Inflammatory macrophage treated with lipopolysaccharide for 4 hours (primary cell): ENCODE measurements around the gene DMD.
"Not testable (repeated sequence)": the region's sequence is repeated elsewhere in the genome, so short reads cannot be mapped to it uniquely, and the experiment has no call there.

ENCODE experiments used
- DNase-seq: peaks from one replicate; pipeline ENCODE4 v3.0.0-alpha.2; 2020

DMD gene

DNA sequence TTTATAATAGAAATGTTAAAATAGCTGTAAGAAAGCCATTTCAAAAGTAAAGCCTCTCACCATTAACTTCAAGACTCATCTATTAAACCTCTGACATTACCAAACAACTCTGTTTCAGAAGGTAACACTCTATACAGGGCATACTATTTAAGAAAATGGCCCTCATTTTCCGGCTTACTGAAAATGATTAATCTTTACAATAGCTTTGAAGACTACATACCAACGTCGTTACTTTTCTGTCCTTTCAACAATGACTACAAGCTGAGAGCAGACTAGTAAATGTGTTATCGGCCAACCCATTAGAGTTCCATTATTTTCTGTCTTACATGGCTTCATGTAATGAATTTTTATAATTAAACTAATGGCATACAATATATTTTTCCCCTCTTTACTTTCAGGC lies 1545.9 kb downstream of the DMD start:
- DNase-seq = no peak

DNA sequence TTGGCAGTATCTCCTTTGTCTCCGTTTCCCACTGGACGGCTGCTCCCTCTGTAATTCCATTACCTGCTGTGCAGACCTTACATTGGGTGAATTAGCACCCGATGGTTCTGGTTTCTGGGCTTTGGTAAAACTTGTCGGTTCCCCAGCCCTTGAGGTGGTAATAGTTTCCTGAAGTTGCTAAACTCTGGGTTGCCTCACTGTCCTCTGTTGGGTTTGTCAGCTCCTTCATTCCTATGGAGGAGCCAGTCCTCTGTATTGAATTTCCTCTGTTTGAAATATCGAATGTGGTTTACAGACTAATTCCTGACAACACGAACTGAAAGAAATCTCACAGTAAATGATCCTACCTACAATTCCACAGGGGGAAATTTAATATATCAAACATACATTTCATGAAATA lies 1548.2 kb downstream of the DMD start:
- no peak for DNase-seq

DNA sequence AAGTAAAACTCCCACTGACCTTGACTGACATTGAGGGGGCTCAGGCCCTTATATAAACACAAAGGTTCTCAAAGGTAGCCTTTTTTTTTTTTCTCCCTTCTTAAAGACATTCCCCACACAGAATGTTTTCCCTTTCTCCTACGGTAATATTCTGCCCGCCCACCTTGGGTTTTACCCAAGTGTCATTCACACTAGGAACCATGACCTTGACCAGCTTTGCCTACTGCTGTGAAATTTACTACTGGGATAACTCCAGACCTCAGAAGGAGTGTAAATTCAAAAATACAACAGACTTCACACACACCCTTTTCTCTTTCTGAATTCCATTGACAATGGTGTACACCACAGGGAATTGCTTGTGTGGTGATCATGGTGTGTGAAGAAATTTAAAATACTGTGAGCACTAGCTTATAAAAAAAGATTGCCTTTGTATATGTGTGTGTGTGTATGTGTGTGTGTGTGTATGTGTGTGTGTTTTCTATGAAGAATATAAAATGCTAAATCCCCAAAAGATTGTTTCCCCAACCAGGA lies 1550.0 kb downstream of the DMD start:
- DNase-seq = no peak

DNA sequence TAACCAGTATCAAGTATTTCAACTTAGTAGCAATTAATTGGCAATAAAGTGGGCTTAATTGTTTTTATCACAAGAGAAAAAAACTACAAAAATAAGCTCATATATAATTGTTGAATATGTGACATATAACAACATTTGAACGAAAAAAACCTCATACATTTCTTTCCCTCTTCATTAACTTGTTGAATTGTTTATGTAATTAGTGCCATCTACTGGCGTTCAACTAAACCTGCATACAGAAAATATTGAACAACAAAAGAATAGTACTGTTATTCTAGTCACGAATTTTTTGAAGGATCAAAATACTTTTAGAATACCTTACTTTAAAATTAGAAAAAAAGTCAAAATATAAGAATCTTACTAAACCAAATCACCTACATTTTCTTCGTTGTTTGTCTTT lies 1553.0 kb downstream of the DMD start:
- DNase-seq = peak; percentile 24

DNA sequence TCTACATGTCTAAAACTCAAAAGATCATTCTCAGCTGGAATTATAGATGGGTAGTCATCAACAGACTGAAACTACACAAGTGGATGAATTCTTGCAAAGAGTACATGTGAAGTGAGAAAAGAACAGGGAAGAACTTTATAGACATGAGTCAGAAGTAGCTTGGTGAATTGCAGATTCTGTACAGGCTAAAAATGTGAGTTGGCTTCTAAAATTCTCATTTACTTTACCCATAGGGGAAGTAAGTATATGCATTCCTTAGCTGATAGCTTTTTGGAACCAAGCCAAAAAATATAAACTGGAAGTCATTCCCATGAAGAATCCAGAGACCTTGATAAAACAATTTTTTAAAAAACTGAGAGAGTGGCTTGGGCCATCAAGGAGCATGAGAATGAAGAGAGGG lies 1555.3 kb downstream of the DMD start:
- DNase-seq = peak; percentile 19

DNA sequence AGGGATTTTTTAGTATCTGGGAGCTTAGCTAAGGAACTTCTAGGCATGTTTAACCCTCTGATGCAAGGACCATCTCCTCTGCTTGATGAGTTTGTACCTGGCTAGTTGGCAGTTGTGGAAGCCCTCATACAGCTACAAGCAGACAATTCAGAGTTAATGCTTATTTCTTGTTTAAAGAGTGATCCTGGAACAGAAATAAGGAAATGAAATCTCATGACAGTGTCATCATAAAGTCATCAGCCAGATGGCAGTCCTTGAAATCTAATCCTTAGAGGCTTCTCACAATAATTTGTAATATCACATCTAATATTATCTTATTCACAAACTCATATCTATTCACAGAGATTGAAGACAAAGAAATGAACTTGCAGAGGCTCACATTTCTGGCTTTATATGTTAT lies 1557.9 kb downstream of the DMD start:
- DNase-seq = peak; percentile 26

DNA sequence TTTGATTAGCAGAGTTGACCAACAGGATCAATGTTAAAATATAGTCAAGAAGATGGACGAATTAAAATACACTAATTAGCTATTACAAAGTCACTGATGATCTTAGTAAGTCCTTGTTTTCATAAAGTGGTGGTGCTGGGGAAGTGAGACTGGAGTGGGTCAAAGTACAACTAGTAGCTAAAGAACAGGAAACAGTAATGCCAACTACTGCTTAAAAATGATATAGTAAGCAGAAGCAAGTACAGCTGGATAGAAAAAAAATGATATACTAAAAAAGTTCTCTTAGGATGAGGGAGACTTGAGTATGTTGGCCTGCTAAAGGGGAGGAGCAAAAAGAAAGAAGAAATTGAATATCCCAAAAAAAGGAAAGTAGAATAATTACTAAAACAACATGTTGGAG lies 1558.7 kb downstream of the DMD start:
- peak; percentile 22 for DNase-seq

DNA sequence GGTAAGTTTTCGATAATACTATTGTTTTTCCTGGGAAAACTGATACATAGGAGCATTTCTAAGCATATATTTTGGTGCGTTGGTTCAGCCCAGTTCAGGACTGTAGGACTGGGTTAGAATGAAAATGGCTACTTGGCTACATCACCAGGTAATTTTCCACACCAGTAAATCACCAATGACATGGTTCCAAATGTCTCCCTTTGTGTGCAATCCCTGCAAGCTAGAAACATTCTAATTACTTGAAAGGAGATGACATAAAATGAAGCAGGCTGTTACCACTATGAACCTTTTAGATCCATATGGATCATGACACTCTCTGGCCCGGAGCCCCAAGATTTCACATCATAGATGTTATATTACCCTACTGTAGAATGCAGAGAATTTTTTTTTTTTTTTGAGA lies 1562.1 kb downstream of the DMD start:
- no peak for DNase-seq

DNA sequence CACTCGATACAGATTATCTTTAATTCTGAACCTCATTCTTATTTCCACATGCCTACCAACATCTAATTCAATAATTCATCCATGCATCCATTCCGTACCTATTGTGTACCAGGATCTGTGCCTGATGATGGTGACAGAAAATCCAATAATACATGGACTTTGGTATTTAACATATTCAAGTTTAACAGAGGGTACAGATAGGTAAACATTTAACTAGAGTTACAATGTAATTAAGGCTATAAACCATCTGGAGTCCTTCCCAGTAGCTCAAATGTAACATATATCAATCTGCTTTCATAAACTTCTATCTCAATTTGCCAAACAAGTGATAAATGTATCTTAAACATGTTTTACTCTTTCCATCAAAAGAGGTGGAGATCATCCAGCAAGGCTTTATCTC lies 1578.0 kb downstream of the DMD start:
- DNase-seq = no peak

DNA sequence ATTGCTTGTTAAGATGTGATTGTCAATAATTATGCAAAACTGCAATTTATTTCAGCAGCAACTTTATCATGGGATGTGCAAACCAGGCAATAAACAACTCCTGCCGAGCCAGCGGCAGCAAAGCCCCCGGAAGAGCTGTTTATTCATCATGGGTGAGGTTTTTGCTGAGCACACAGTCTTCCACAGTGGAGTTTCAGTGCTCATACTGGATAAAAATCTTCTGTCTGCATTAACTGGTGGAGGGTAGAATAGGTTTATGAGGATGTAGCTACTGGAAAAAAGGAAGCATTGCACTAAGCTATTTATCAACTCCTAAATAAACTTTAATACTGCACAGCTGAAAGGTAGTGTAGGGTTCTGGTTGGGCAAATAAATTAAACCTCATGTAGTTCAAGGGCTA lies 1582.2 kb downstream of the DMD start:
- no peak for DNase-seq

DNA sequence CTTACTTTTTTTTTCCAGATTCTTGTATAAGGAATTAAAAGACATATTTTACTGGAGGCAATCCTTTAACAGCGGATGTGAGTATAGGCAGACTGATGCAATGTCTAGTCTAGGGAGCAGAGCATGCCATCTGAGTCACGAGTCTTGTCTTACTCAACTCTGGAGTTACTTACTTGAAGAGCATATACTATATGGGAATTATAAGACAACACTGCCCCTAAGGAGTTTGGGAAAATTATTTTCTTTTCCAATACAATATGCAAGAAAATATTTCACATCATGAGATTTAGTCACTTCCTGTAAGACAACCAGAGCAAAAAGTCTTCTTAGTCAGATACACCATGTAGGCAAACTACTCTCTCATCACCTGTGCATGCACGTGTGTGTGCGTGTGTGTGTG lies 1602.2 kb downstream of the DMD start:
- no peak for DNase-seq

DNA sequence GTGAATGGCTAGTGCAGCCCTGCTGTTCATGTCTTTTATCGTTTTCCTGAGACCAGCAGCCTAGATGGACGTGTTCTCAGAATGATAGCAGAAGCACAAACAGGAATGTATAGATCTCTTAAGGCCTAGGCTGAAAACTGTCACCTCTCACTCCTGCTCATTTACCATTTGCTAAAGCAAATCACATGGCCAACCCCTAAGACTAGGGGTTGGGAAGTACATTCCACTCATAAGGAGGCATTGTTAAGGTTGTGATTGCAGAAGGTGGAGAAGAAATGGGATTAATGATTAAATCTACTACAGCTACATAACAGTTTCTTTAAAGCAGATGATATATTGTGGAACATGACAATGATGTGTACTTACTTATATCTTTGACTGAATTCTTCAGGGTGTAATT lies 1602.7 kb downstream of the DMD start:
- no peak for DNase-seq

DNA sequence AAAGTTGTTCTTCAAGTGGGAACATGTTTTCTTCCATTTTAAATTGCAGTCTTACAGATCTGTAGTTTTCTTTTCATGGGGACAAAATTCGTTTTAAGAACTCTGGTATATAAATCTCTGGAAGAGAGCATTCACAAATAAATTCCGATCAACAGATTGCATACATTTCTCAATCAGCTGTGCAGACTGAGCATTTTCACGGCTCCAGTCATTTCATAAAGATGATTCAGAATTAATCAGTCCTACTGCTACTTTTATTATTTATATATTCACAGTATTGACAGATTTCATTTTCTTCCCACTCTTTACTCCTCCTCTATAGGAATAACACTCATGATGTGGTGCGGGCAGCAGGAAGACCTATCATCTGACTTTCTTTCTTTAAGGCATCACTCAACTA lies 1604.6 kb downstream of the DMD start:
- DNase-seq = no peak

DNA sequence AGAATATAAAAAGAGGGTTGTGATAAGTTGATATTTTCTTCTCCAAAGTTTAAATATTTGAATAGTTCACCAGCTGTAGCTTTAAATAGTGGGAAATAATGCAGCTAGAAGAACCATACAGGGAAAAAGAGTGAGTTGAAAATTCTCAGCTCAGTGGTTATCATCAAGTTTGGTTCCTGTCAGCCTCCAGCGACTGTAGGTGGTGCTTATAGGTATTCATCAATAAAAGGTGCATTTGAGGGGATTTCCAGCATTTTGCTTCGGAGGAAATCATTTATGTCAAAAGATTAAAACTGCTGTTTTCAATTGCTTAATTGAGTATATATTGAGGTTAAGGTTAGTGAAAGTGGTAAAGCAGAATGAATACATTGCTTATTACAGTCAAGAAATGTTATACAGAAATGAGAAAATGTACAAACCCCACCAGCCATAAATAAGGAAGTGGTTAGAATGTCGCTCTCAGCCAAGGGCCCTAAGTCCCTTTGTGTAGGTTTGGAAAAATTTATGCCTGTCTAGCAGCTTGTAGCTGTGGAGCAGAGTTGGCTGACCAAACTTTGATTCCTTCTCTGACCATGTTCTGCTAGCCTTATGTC lies 1606.6 kb downstream of the DMD start:
- no peak for DNase-seq

DNA sequence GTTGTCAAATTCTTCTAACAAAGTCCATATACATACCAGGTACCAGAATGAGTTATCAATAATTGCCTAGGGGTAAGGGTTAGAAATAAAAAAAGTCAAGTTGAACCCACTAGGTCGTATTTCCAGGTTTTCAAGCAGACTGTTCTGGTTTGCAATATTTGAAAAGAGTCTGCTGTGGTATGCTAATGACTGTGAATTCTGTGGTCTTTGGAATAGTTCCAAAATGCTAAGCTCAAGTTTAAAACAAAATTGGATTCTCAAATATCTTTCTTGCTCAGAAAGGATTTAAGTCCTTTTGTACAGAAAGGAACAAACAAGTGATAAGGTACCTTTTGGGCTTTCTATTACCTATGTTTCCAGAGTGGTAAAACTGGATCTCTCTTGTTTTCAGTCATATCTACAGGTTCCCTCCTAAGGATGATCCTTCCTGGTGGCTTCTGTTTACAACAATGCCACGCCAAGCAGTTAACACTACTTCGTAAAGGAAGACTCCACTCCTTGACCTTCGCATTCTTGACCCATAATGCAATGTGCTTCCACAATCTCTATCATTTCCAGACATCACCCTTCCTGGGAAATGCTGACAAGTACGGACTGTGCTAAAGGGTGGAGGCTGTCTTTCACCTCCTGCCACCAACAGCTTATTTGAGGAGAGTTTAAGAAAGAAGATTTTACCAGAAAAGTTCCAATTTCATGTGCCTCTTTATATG lies 1607.8 kb downstream of the DMD start:
- no peak for DNase-seq

DNA sequence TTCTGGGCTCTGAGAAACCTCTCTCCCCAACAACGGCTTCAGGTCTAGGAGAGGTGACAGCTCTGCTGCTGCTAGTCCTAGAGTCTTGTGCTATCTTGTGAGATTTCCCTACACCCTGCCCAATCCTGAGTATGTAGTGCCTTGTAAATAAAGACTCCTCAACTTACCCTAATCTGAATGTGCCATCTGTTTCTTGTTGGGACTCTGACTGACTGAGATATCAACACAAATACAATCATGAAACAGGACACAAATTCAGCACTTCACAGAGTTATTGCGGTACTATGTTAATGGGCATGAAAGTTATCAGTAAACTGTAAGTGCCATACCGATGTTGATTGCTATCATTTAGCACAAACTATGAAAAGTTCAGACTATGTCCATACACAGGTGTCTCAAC lies 1610.5 kb downstream of the DMD start:
- DNase-seq = no peak

DNA sequence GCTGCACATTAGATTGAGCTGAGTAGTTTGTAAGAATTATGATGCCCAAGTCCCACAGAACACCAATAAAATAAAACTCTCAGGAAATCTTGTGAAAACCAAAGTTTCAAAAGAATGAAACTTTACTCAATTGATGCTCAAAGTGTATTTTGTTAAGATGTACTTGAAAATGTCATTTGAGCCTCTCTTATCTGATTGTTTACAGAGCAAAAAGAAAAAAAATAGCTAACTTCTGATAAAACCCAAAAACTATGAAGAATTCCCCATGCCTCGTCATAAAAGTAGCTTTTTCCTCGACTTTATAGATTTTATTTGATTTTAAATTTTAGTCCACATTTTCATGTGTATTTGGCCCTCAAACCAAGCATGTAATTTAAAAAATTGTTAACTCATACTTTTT lies 1618.0 kb downstream of the DMD start:
- DNase-seq = no peak

DNA sequence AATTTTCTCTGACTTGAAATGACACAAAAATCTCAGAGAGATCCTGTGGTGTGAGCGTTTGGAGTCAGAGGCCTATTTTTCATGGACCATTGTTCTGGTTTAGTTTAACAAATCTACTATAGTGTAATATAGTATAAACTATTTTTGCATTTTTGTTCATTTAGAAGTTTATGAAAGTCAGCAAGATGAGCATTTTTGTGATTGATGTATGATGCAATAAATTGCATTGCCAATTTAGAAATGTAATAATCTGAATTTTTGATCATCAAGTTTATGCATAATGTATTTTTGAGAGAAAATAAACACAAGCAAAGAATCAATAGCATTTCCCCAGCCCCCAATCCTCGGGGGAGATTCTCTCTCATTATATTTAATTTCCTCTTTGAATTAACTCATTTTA lies 1620.0 kb downstream of the DMD start:
- DNase-seq = no peak

DNA sequence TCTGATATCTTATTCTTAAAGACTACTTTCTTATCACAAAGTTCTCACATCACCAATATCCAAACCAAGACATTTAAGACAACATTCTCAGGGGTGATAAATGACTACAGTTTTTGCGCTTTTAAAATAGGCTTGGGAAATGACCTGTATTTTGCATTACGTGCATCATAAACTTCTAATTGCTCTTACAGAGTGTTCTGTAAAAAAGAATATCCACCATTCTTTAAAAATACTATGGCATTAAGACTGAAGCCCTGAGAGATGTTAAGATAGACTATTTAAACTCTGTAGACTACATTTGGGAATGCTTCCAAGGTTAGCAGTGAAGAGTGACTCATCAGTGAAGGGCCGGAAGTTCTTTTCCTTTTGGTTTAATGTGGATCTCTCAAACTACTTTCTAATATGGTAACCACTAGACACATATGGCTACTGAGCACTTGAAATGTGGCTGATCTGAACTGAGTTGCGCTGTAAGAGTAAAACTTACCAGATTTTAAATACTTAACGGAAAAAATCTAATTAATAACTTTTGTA lies 1620.7 kb downstream of the DMD start:
- no peak for DNase-seq

DNA sequence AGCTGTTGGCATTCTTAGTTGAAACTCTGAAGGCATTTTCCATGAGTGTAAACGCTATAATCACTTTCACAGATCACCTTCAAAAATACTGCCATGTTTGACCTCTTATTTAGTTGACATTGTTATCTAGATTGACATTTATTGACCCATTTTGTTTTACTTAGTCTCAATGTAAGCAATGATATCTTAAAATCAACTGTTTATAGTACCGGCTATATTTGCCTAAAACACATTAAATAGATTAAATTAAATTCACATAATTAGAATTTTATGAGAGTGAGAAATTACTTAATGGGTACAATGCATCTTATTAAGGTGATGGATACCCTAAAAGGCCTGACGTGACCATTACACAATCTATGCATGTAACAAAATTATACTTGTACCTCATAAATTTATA lies 1621.8 kb downstream of the DMD start:
- DNase-seq = no peak

DNA sequence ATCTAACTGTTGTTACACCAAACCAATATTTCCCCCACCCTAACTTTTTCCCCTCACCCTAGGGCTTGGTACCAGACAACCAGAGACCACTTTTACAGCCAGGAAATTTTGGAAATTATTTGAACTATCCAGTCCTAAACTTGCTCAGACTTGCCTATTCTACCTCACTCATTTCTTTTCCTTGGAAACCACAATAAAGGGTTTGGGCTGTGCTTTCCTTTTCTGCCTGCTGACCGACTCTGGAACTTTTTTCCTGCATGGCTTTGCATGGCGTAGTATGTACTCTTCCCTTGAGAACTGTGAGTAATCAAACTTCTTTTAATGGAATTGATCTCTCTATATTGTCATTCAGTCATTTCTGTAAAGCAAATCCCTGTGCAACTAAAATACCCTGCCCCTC lies 1623.0 kb downstream of the DMD start:
- no peak for DNase-seq

DNA sequence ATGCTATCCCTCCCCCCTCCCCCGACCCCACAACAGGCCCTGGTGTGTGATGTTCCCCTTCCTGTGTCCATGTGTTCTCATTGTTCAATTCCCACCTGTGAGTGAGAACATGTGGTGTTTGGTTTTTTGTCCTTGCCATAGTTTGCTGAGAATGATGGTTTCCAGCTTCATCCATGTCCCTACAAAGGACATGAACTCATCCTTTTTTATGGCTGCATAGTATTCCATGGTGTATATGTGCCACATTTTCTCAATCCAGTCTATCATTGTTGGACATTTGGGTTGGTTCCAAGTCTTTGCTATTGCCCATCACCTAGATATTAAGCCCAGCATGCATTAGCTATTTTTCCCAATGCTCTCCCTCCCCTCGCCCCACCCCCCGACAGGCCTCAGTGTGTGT lies 1627.5 kb downstream of the DMD start:
- DNase-seq = not testable (repeated sequence)

DNA sequence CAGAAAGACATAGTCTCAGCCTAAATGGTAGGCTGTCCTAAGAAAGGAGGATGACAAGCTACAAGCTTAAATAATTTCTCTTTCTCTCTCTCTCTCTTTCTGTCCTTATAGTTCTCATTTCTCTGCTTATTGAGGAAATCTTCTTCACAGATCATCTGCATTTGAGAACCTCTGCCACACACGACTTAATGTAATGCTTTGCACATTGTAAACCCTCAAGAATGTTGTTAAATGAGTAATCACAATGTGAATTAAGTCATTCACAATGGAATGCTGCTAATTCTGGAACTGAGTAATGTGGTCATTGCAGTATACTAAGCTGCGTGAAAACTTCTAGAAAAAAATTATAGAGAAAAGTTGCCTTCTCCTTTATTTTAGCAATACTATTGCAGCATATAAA lies 1630.6 kb downstream of the DMD start:
- DNase-seq = no peak

DNA sequence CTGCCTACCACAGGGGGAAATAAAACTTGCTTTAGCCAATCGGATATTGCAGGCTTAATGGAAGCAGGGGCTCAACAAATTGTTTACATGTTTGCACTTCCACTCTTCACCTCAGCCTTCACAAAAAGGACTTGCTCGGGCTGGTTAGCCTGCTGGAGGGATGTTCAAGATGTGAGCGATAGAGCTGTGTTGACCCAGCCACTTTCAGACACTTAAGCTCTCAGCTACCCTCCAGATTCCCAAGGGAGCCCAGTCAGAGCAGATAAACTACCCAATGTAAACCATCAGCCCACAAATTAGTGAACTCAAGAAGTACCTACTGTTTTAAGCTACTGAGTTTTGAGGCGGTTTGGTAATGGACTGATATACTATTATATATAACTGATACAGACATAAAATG lies 1631.1 kb downstream of the DMD start:
- no peak for DNase-seq

DNA sequence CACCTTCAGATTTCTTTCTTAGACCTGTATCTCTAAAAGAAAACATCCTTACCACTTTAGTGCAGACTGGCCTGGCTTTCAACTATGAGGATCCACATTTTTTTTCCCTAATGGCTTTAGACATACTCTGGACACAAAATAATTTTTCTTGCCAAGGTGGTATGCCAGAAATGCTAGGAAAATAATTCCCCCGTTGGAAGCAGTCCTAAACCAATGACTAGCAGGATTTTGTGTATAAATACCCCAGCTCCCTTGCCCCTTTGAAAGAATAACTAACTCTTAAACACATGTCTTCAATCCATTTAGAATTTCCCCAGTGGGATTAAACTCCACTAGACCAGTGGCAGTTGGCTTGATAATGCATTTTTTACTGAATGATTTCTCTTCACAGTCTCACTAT lies 1639.0 kb downstream of the DMD start:
- DNase-seq = no peak
